ENCODE data around the gene NUCKS1.

NUCKS1 gene

GRCh38 chr1:205698921-205699320 lies 51.1 kb downstream of the NUCKS1 start:
- DNase-seq = no peak

GRCh38 chr1:205693421-205693991 lies 56.5 kb downstream of the NUCKS1 start:
- no peak for DNase-seq

GRCh38 chr1:205692423-205692822 lies 57.6 kb downstream of the NUCKS1 start:
- DNase-seq = no peak

GRCh38 chr1:205690122-205690756 lies 59.7 kb downstream of the NUCKS1 start:
- DNase-seq = no peak

GRCh38 chr1:205689479-205689878 lies 60.5 kb downstream of the NUCKS1 start:
- DNase-seq = no peak

GRCh38 chr1:205688171-205689080 lies 61.6 kb downstream of the NUCKS1 start:
- no peak for DNase-seq

GRCh38 chr1:205687242-205687641 lies 62.7 kb downstream of the NUCKS1 start:
- DNase-seq = no peak

- no peak for DNase-seq
Observed at GRCh38 chr1:205681364-205681763, 68.6 kb downstream of the NUCKS1 start.

- DNase-seq = peak; percentile 67
Observed at GRCh38 chr1:205680073-205680851, 69.7 kb downstream of the NUCKS1 start, which contains the start of gene SLC45A3. TSS of gene SLC45A3 (minus strand) at chr1:205680509. CDS start at chr1:205664656, 15,853 bp downstream.

GRCh38 chr1:205678286-205679111 lies 71.5 kb downstream of the NUCKS1 start:
- no peak for DNase-seq

GRCh38 chr1:205677167-205677566 lies 72.8 kb downstream of the NUCKS1 start:
- DNase-seq = no peak

GRCh38 chr1:205676597-205676996 lies 73.4 kb downstream of the NUCKS1 start:
- no peak for DNase-seq

GRCh38 chr1:205676002-205676401 lies 74.0 kb downstream of the NUCKS1 start:
- no peak for DNase-seq

GRCh38 chr1:205675247-205675646 lies 74.7 kb downstream of the NUCKS1 start:
- DNase-seq = no peak

- DNase-seq = no peak
Observed at GRCh38 chr1:205672970-205673369, 77.0 kb downstream of the NUCKS1 start.

GRCh38 chr1:205672395-205672889 lies 77.5 kb downstream of the NUCKS1 start:
- DNase-seq = no peak

GRCh38 chr1:205670611-205671430 lies 79.2 kb downstream of the NUCKS1 start:
- DNase-seq = no peak

- DNase-seq = no peak
Observed at GRCh38 chr1:205670150-205670446, 79.9 kb downstream of the NUCKS1 start.

- no peak for DNase-seq
Observed at GRCh38 chr1:205669341-205670149, 80.4 kb downstream of the NUCKS1 start.

- DNase-seq = no peak
Observed at GRCh38 chr1:205668951-205669340, 81.0 kb downstream of the NUCKS1 start.
